ENCODE measurements around the gene KCNH4. TPM values are rescaled to one million over a fixed set of nuclear protein-coding genes. Genes with fewer than 3 reads are reported as not detected.

KCNH4 gene
- total RNA-seq: not detected
- polyA plus RNA-seq: under 1 TPM in 1 of 2 donors, not detected in 1; 0.01 TPM

DNA sequence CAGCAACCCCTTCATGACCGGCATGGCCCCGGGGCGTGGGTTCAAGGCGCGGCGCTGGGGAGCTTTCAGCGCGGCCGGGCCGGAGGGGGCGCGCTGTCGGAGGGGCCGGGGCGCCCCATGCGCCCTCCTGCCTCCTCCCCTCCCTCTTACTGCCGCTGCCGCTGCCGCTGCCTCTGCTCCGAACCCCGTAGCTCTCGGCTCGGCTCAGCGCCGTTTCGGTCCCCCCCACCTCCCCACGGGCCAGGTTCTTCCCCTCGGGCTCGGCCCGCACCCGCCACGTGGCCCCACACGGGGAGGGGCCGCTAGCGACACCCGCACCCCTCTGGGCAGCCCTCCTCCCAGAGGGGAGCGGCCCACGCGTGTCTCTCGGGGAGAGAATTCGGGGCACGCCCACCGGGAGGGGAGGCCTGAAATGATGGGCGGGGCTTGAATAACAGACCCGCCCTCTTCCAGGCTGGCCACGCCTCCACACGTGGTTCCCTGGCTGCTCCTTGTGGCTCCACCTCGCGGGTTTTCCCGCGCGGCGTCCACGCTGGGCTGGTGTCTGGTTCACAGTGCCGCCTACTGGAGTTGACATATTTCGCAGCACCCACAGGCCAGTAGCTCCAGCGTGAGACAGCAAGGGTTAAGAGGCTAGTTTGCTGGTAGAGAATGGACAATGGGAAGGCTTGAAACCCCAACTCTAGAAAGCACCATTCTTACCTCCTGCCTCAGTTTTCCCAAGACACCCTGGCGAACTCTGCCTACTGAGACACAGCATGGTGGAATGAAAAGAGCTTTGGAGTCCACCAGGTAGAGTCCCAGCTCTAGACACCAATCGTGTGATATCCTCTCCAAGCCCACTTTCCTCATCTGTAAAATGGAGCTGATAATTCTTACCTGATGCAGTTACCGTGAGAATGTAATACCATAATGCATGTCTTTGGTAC is at the start of gene KCNH4:
Gene KCNH4, minus strand, starts transcription at position 221 of the 929 bp plus-strand sequence. Its CDS starts 197 bp downstream, at position 24.
- peaks cover 0 to 3% (median 0%) of the 10 kb centered on the region in 4 donors for H3K27me3 ChIP-seq (ENCODE audit: control insufficient read depth in 4 of 4, insufficient read depth in 4 of 4, low read length in 3 of 4)
- no peak within 1 kb of the TSS for H3K9ac ChIP-seq (ENCODE audit: low read depth in 1 of 2, low read length in 2 of 2)
- H3K4me1 ChIP-seq (ENCODE audit: control insufficient read depth in 4 of 4, insufficient read depth in 4 of 4, low read length in 3 of 4): peaks cover 6 to 31% (median 17%) of the 10 kb centered on the region in 4 donors
- no peaks in the 10 kb centered on the region for H3K36me3 ChIP-seq (ENCODE audit: control insufficient read depth in 4 of 4, insufficient read depth in 3 of 4, low read depth in 1 of 4, low read length in 3 of 4)
- TF ChIP-seq EGR1 (IDR thresholded peaks at IDR 0.05; ENCODE audit: low read depth in 2 of 2): no peak
- no peak for TF ChIP-seq NR2F2 (IDR thresholded peaks at IDR 0.05)
- peak; percentile 29 for TF ChIP-seq SP1 (IDR thresholded peaks at IDR 0.05)
- no peak for TF ChIP-seq TAF1 (conservative IDR thresholded peaks at IDR 0.05)
- TF ChIP-seq, protein P1, sequence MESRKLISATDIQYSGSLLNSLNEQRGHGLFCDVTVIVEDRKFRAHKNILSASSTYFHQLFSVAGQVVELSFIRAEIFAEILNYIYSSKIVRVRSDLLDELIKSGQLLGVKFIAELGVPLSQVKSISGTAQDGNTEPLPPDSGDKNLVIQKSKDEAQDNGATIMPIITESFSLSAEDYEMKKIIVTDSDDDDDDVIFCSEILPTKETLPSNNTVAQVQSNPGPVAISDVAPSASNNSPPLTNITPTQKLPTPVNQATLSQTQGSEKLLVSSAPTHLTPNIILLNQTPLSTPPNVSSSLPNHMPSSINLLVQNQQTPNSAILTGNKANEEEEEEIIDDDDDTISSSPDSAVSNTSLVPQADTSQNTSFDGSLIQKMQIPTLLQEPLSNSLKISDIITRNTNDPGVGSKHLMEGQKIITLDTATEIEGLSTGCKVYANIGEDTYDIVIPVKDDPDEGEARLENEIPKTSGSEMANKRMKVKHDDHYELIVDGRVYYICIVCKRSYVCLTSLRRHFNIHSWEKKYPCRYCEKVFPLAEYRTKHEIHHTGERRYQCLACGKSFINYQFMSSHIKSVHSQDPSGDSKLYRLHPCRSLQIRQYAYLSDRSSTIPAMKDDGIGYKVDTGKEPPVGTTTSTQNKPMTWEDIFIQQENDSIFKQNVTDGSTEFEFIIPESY (IDR thresholded peaks at IDR 0.05): no peak
- no peak for TF ChIP-seq FOXA1 (IDR thresholded peaks at IDR 0.05)
- TF ChIP-seq YY1 (IDR thresholded peaks at IDR 0.05): no peak
- TF ChIP-seq REST (IDR thresholded peaks at IDR 0.05): peak; percentile 72
- TF ChIP-seq JUND (IDR thresholded peaks at IDR 0.05): no peak
- TF ChIP-seq CTCF (IDR thresholded peaks at IDR 0.05; ENCODE audit: low read depth, low read length, missing input control): peak; percentile 37
- TF ChIP-seq RXRA (IDR thresholded peaks at IDR 0.05): no peak
- no peak for TF ChIP-seq HNF4G (IDR thresholded peaks at IDR 0.05)
- peak; percentile 71 to 82 for TF ChIP-seq RAD21 (IDR thresholded peaks at IDR 0.05)
- no peak for TF ChIP-seq HNF4A (conservative IDR thresholded peaks at IDR 0.05)
- no peak for TF ChIP-seq MAX (IDR thresholded peaks at IDR 0.05)
- no peak for TF ChIP-seq FOXA2 (IDR thresholded peaks at IDR 0.05)
- TF ChIP-seq GABPA (IDR thresholded peaks at IDR 0.05 in 1 of 2, conservative IDR thresholded peaks at IDR 0.05 in 1 of 2): no peak
- no peak within 1 kb of the TSS for H3K27ac ChIP-seq (ENCODE audit: low read depth in 1 of 2, low read length in 2 of 2)
- H3K4me3 ChIP-seq (ENCODE audit: low read depth in 1 of 3, low read length in 3 of 3): peak within 1 kb of the TSS in 2 of 3 donors; percentile 9 to 31
- WGBS: 6% methylated on average over 60 of the region's 60 CpGs
- peak; percentile 86 for DNase-seq (ENCODE audit: low spot score)
- H3K9me3 ChIP-seq (ENCODE audit: control insufficient read depth in 4 of 4, low read length in 3 of 4): no peaks in the 10 kb centered on the region
